ENCODE data around the gene SMIM22. TPM values are rescaled to one million over a fixed set of nuclear protein-coding genes. Genes with fewer than 3 reads are reported as not detected.

Gene SMIM22
- total and polyA plus RNA-seq, 2 donors (not counting 3 experiments of a cell fraction or from before 2014, with no cell fraction given), result not detected

- Histone ChIP-seq H2AFZ (ENCODE audit: low read depth, low read length) (no peak overlapping the region), H3K27ac (ENCODE audit: insufficient read depth, low read depth, low read length) (peak overlapping the region; percentile 30), H3K79me2 (ENCODE audit: control insufficient read depth, insufficient read depth, low read length) (peaks cover 12% of the 10 kb centered on the region), H3K9me3 (replicated peaks; ENCODE audit: control insufficient read depth, insufficient read depth, low read length) (no peaks in the 10 kb centered on the region), H3K9ac (replicated peaks; ENCODE audit: extremely low read depth, insufficient read depth, low read length) (peak overlapping the region; percentile 77), H4K20me1 (replicated peaks; ENCODE audit: control insufficient read depth, extremely low read depth, insufficient read depth, low read length) (no peaks in the 10 kb centered on the region), H3K9me1 (replicated peaks; ENCODE audit: control insufficient read depth, extremely low read depth, insufficient read depth, low read length) (no peaks in the 10 kb centered on the region), H3K27me3 (ENCODE audit: control insufficient read depth in 2 of 2, insufficient read depth in 2 of 2, low read length in 2 of 2) (no peaks in the 10 kb centered on the region), H3K4me1 (ENCODE audit: control insufficient read depth, extremely low read depth, insufficient read depth, low read length) (peaks cover 15% of the 10 kb centered on the region), H3K36me3 (ENCODE audit: control insufficient read depth in 2 of 2, extremely low read depth in 1 of 2, insufficient read depth in 2 of 2, low read length in 2 of 2) (peaks cover 5 to 26% of the 10 kb centered on the region in 2 experiments), H3K4me2 (ENCODE audit: insufficient read depth, low read length) (peak overlapping the region; percentile 85), H3K4me3 (replicated peaks in 1 of 3; ENCODE audit: insufficient read depth in 1 of 3, low read depth in 1 of 3, low read length in 3 of 3) (peak overlapping the region; percentile 46 to 98 (median 55))
- dilution Hi-C loops (cut with MboI; ENCODE audit: extremely low pct_ligation_motif_present, low sequenced_read_pairs) (no loop called here), intact Hi-C loops (cut with micrococcal nuclease) (loop anchor here (2.0 kb wide), 1 partner anchor 191 kb away; no protein-coding TSS in a partner anchor)
- no TSS peak for BruUV-seq (replicated peaks)
- no peak for DNase-seq (ENCODE audit: low read depth, low spot score)
- CTCF ChIA-PET, result no interaction called here
- no peak for TF ChIP-seq JUN (IDR thresholded peaks at IDR 0.05; ENCODE audit: borderline replicate concordance, insufficient read depth, insufficient read length, low read depth)
- TF ChIP-seq MAX (IDR thresholded peaks at IDR 0.05; ENCODE audit: insufficient read depth, insufficient read length), result no peak
- no peak for TF ChIP-seq POLR2AphosphoS5 (IDR thresholded peaks at IDR 0.05; ENCODE audit: insufficient read depth, low read depth, low read length)
- TF ChIP-seq EZH2 (IDR thresholded peaks at IDR 0.05; ENCODE audit: borderline replicate concordance, low read depth, low read length, severe bottlenecking), result no peak
- no peak for TF ChIP-seq GATA2 (IDR thresholded peaks at IDR 0.05; ENCODE audit: insufficient read depth, insufficient read length, low read depth, low read length)
- no peak for TF ChIP-seq FOS (IDR thresholded peaks at IDR 0.05; ENCODE audit: borderline replicate concordance, insufficient read depth, low read length)
- no peak for TF ChIP-seq MYC (IDR thresholded peaks at IDR 0.05; ENCODE audit: low read depth, low read length)
- no peak for TF ChIP-seq POLR2A (IDR thresholded peaks at IDR 0.05; ENCODE audit: low read depth, low read length)
- TF ChIP-seq CTCF (IDR thresholded peaks at IDR 0.05; ENCODE audit: extremely low read depth in 1 of 2, insufficient read depth in 1 of 2, low read depth in 1 of 2, low read length in 2 of 2), result no peak
- FAIRE-seq, result no peak
- POLR2A ChIA-PET, result interaction anchor here (1.0 kb wide), 1 partner anchor 31 kb away, joined by 4 read pairs; the partner anchor contains the start of gene DNAAF8
Observed at GRCh38 chr16:4765511-4766474, 29.4 kb upstream of the SMIM22 start.

All from endothelial cell of umbilical vein (primary cell).